VCaP (cell line): ENCODE measurements around the gene PGD.

Source experiments
- H3K27ac ChIP-seq: fragments of 450-650 bp; 2 replicates; pipeline ENCODE4 v1.5.1; 2017
- CTCF ChIP-seq: fragments of 450-650 bp; conservative IDR thresholded peaks from 2 replicates; pipeline ENCODE4 v1.5.1; 2017; ENCODE audit warnings: mild to moderate bottlenecking, moderate library complexity

Gene PGD

GRCh38 chr1:10440305-10440704, 41.4 kb downstream of the PGD start:
- no peak for TF ChIP-seq CTCF
- no peak overlapping the region for H3K27ac ChIP-seq

GRCh38 chr1:10440794-10441193, 41.9 kb downstream of the PGD start:
- TF ChIP-seq CTCF: no peak

GRCh38 chr1:10444248-10444647, 45.4 kb downstream of the PGD start:
- no peak for TF ChIP-seq CTCF
- no peak overlapping the region for H3K27ac ChIP-seq

More at GRCh38 chr1:10440794-10441193, 41.9 kb downstream of the PGD start:
- no peak overlapping the region for H3K27ac ChIP-seq

- TF ChIP-seq CTCF: no peak
- H3K27ac ChIP-seq: no peak overlapping the region
Measured at GRCh38 chr1:10444795-10445397, 46.0 kb downstream of the PGD start.

GRCh38 chr1:10446790-10447422, 48.0 kb downstream of the PGD start:
- no peak overlapping the region for H3K27ac ChIP-seq
- TF ChIP-seq CTCF: no peak

- no peak for TF ChIP-seq CTCF
- no peak within 1 kb of the TSS for H3K27ac ChIP-seq
Measured at GRCh38 chr1:10449751-10450150, 50.9 kb downstream of the PGD start, which contains the start of gene CORT. TSS of gene CORT (plus strand) at chr1:10450031. CDS start at chr1:10450224, 193 bp downstream.

- H3K27ac ChIP-seq: no peak overlapping the region
- TF ChIP-seq CTCF: no peak
Measured at GRCh38 chr1:10450156-10450814, 51.4 kb downstream of the PGD start.
